H1 (cell line): ENCODE data around the gene KPNA4. TPM values are rescaled to one million over a fixed set of nuclear protein-coding genes. Genes with fewer than 3 reads are reported as not detected.
"Not testable (repeated sequence)": the region's sequence is repeated elsewhere in the genome, so short reads cannot be mapped to it uniquely, and the experiment has no call there.

Experiments used
- CTCF ChIA-PET: fragments of 300-600 bp; sonication (Branson Sonifier 250); formaldehyde crosslinking; loops from one replicate; lab custom pipeline; 2021; ENCODE audit not compliant: partially characterized antibody; lab: Charles Lee
- POLR2A ChIA-PET: fragments of 300-600 bp; sonication (Branson Sonifier 250); formaldehyde crosslinking; loops from one replicate; lab custom pipeline; 2021; ENCODE audit warnings: inconsistent platforms; ENCODE audit not compliant: partially characterized antibody; lab: Charles Lee
- DNase-seq, 2 experiments: peaks; one replicate each; pipeline versions ENCODE4 v3.0.0 to v3.0.0-alpha.2; 2010 to 2022; ENCODE audit warnings: low spot score in 2 of 2, low read depth in 1 of 2, mixed read lengths in 1 of 2
- FAIRE-seq: peaks from 2 replicates; lab custom pipeline; 2011; peaks lifted over from hg19 to GRCh38; lab: Jason Lieb, UNC
- H2AFZ ChIP-seq: 2 replicates; pipeline ENCODE4 v1.8.1; 2012; ENCODE audit warnings: low read length, inconsistent platforms
- H2AK5ac ChIP-seq: 2 replicates; pipeline ENCODE4 v1.6.1; 2013; ENCODE audit warnings: low read depth, low read length
- H2BK120ac ChIP-seq: replicated peaks from 2 replicates; pipeline ENCODE3; 2013; ENCODE audit warnings: low read depth, low read length, inconsistent platforms
- H2BK12ac ChIP-seq: 2 replicates; pipeline ENCODE4 v1.6.1; 2013; ENCODE audit warnings: low read depth, low read length
- H2BK15ac ChIP-seq: 2 replicates; pipeline ENCODE4 v1.6.1; 2013; ENCODE audit warnings: low read length
- H2BK20ac ChIP-seq: 2 replicates; pipeline ENCODE4 v1.6.1; 2013; ENCODE audit warnings: low read length
- H2BK5ac ChIP-seq: 2 replicates; pipeline ENCODE4 v1.6.1; 2013; ENCODE audit warnings: low read depth, low read length
- H3K14ac ChIP-seq: 2 replicates; pipeline ENCODE4 v1.6.1; 2013; ENCODE audit warnings: inconsistent platforms; ENCODE audit not compliant: insufficient read length
- H3K18ac ChIP-seq: 2 replicates; pipeline ENCODE4 v1.6.1; 2013; ENCODE audit warnings: low read length; ENCODE audit errors: extremely low read depth
- H3K23ac ChIP-seq: 2 replicates; pipeline ENCODE4 v1.6.1; 2013; ENCODE audit warnings: inconsistent platforms; ENCODE audit not compliant: insufficient read length
- H3K23me2 ChIP-seq: 2 replicates; pipeline ENCODE4 v1.6.1; 2013; ENCODE audit warnings: low read depth, low read length
- H3K27ac ChIP-seq: 2 replicates; pipeline ENCODE4 v1.6.1; 2011; ENCODE audit warnings: low read depth, low read length, inconsistent platforms
- H3K27me3 ChIP-seq, 4 experiments: replicated peaks in 1 of 4; 1 replicate in 1 of 4; 2 replicates in 3 of 4; pipeline versions ENCODE4 v1.6.1 to v1.8.1; 2011 to 2013; ENCODE audit warnings: low read length in 3 of 4, mild to moderate bottlenecking in 3 of 4, inconsistent platforms in 2 of 4, mixed read lengths in 2 of 4, moderate library complexity in 1 of 4; ENCODE audit not compliant: control insufficient read depth in 3 of 4, insufficient read depth in 3 of 4; ENCODE audit errors: extremely low read depth in 1 of 4
- H3K36me3 ChIP-seq, 4 experiments: 2 replicates each; pipeline versions ENCODE4 v1.6.1 to v1.8.1; 2011 to 2013; ENCODE audit warnings: mild to moderate bottlenecking in 4 of 4, low read length in 3 of 4, moderate library complexity in 2 of 4, control low read depth in 1 of 4, inconsistent platforms in 1 of 4; ENCODE audit not compliant: insufficient read depth in 4 of 4, control insufficient read depth in 2 of 4
- H3K4ac ChIP-seq: replicated peaks from 2 replicates; pipeline ENCODE3; 2013; ENCODE audit warnings: low read length, low read depth, mixed read lengths, inconsistent platforms; ENCODE audit not compliant: insufficient read length
- H3K4me1 ChIP-seq, 4 experiments: replicated peaks in 1 of 4; 1 replicate in 1 of 4; 2 replicates in 3 of 4; pipeline versions ENCODE4 v1.6.1 to v1.8.1; 2011 to 2013; ENCODE audit warnings: low read length in 3 of 4, inconsistent platforms in 2 of 4, mixed read lengths in 1 of 4; ENCODE audit not compliant: insufficient read depth in 4 of 4, control insufficient read depth in 3 of 4
- H3K4me2 ChIP-seq, 2 experiments: 2 replicates each; pipeline versions ENCODE4 v1.6.1 to v1.8.1; 2011 to 2013; ENCODE audit warnings: low read depth in 2 of 2, low read length in 2 of 2, control low read depth in 1 of 2, inconsistent platforms in 1 of 2, mild to moderate bottlenecking in 1 of 2; ENCODE audit not compliant: insufficient read depth in 1 of 2
- H3K4me3 ChIP-seq, 4 experiments: fragments of 200-600, 300-600 bp in 1 of 4; sonication (generic), shearing (Covaris generic), sonication (Bioruptor Twin) in 1 of 4; 2 replicates each; pipeline versions ENCODE4 v1.5.1 to v1.8.1; 2011 to 2016; ENCODE audit warnings: low read length in 4 of 4, low read depth in 3 of 4, control low read depth in 2 of 4, inconsistent platforms in 2 of 4, mild to moderate bottlenecking in 2 of 4, mixed read lengths in 1 of 4, moderate library complexity in 1 of 4; ENCODE audit not compliant: insufficient read depth in 2 of 4; ENCODE audit errors: extremely low read depth in 1 of 4
- H3K56ac ChIP-seq: replicated peaks from 2 replicates; pipeline ENCODE3; 2013; ENCODE audit warnings: low read depth, mild to moderate bottlenecking, mixed read lengths, low read length, inconsistent platforms; ENCODE audit not compliant: insufficient read length
- H3K79me1 ChIP-seq: 2 replicates; pipeline ENCODE4 v1.6.1; 2013; ENCODE audit warnings: low read depth, low read length, control low read depth
- H3K79me2 ChIP-seq, 2 experiments: 2 replicates each; pipeline versions ENCODE4 v1.6.1 to v1.8.1; 2012 to 2013; ENCODE audit warnings: low read length in 2 of 2, mild to moderate bottlenecking in 2 of 2, inconsistent platforms in 1 of 2; ENCODE audit not compliant: insufficient read depth in 2 of 2, control insufficient read depth in 1 of 2
- H3K9ac ChIP-seq, 4 experiments: replicated peaks in 1 of 4; 1 replicate in 1 of 4; 2 replicates in 3 of 4; pipeline versions ENCODE4 v1.6.1 to v1.8.1; 2011 to 2013; ENCODE audit warnings: low read depth in 3 of 4, low read length in 3 of 4, control low read depth in 2 of 4, mild to moderate bottlenecking in 2 of 4, moderate library complexity in 2 of 4, inconsistent platforms in 1 of 4; ENCODE audit errors: extremely low read depth in 1 of 4
- H3K9me3 ChIP-seq, 2 experiments: 2 replicates each; pipeline versions ENCODE4 v1.6.1 to v1.8.1; 2012 to 2013; ENCODE audit warnings: mild to moderate bottlenecking in 2 of 2, moderate library complexity in 2 of 2, control low read depth in 1 of 2, inconsistent platforms in 1 of 2, low read depth in 1 of 2, low read length in 1 of 2, mixed read lengths in 1 of 2; ENCODE audit not compliant: insufficient read depth in 2 of 2
- H4K20me1 ChIP-seq, 2 experiments: replicated peaks in 1 of 2; 2 replicates each; pipeline versions ENCODE3 to v1.8.1; 2011 to 2013; ENCODE audit warnings: inconsistent platforms in 2 of 2, low read length in 2 of 2, mild to moderate bottlenecking in 1 of 2; ENCODE audit not compliant: insufficient read depth in 2 of 2, control insufficient read depth in 1 of 2
- H4K5ac ChIP-seq: 2 replicates; pipeline ENCODE4 v1.6.1; 2013; ENCODE audit warnings: low read length, low read depth, mixed read lengths, inconsistent platforms; ENCODE audit not compliant: insufficient read length
- H4K8ac ChIP-seq: 2 replicates; pipeline ENCODE4 v1.8.0; 2013; ENCODE audit warnings: mild to moderate bottlenecking, moderate library complexity, low read length, inconsistent platforms; ENCODE audit not compliant: insufficient read depth; ENCODE audit errors: extremely low read depth
- H4K91ac ChIP-seq: replicated peaks from 2 replicates; pipeline ENCODE3; 2013; ENCODE audit warnings: low read length, mixed read lengths, inconsistent platforms; ENCODE audit not compliant: insufficient read length
- MAX ChIP-seq: IDR thresholded peaks from 2 replicates; pipeline ENCODE4 v1.6.1; 2012; ENCODE audit warnings: inconsistent platforms
- WGBS, 2 experiments: shearing (Covaris generic) in 1 of 2; methylation state at CpG; one replicate each; pipeline versions ENCODE4 v1.1.6 to v1.1.7; 2013 to 2015; ENCODE audit warnings: low lambda C conversion rate in 2 of 2, mixed read lengths in 2 of 2, inconsistent platforms in 1 of 2, low coverage in 1 of 2, missing lambda C conversion rate in 1 of 2; ENCODE audit not compliant: insufficient replicate concordance in 2 of 2, insufficient coverage in 1 of 2, insufficient read length in 1 of 2; ENCODE audit errors: extremely low coverage in 1 of 2, missing lambda C conversion rate in 1 of 2; 5-methylcytosine and 5-hydroxymethylcytosine counted together
- polyA plus RNA-seq, 7 experiments: library from polyadenylated mRNA; depleted of rRNA in 3 of 7; stranded (reverse) in 5 of 7; unstranded in 2 of 7; fragments of >200 nt in 5 of 7; fragments of 200-250 nt in 2 of 7; gene quantifications; 1 replicate in 5 of 7; 2 replicates in 1 of 7; 4 replicates in 1 of 7; pipeline versions ENCODE4 v1.2.1 to v1.2.3, GENCODE V29; 2011 to 2013; ENCODE audit warnings: missing spikeins in 2 of 7, mixed read lengths in 2 of 7
- total RNA-seq: library from RNA; stranded (reverse); fragmentation: NEBNext Ultra II Directional; extraction: Animal tissue kit (Norgen Biotek cat#: 25700); gene quantifications from 2 replicates; pipeline ENCODE4 v1.2.1, GENCODE V29; 2021

The KPNA4 gene
- total and polyA plus RNA-seq, 2 of the 8 experiments (the other 6 are each of a cell fraction or from before 2014, with no cell fraction given), result 13.2 to 81.9 TPM

- not testable (repeated sequence) for H3K14ac ChIP-seq, H3K4me2 ChIP-seq, H3K9ac ChIP-seq, H2BK120ac ChIP-seq, H3K18ac ChIP-seq, H2AK5ac ChIP-seq, H3K4me1 ChIP-seq, H2AFZ ChIP-seq, H4K5ac ChIP-seq, H3K56ac ChIP-seq, H2BK12ac ChIP-seq, H3K9me3 ChIP-seq, H2BK20ac ChIP-seq, FAIRE-seq, H3K27me3 ChIP-seq, H3K23ac ChIP-seq, H3K4me3 ChIP-seq, H2BK5ac ChIP-seq, H4K20me1 ChIP-seq, H3K27ac ChIP-seq, DNase-seq, H3K4ac ChIP-seq, H4K8ac ChIP-seq, H3K79me1 ChIP-seq, H2BK15ac ChIP-seq, H3K23me2 ChIP-seq, H4K91ac ChIP-seq
- CTCF ChIA-PET, result interaction anchor here (0.8 to 3.2 kb wide), 4 partner anchors 12 to 55 kb away, joined by 3 to 13 read pairs (median 4); no protein-coding TSS in a partner anchor
- POLR2A ChIA-PET, result interaction anchor here (0.7 to 4.1 kb wide), 5 partner anchors 8 to 112 kb away, joined by 3 to 26 read pairs (median 9); partner anchors contain the start of genes KPNA4 and SMC4
- Histone ChIP-seq H3K36me3 (peaks cover 0 to 12% (median 0%) of the 10 kb centered on the region in 4 experiments; a peak in 1 of 8 replicates), H3K79me2 (peaks cover 11 to 19% of the 10 kb centered on the region in 2 experiments; a peak in 3 of 4 replicates)
- TF ChIP-seq MAX, result peak; percentile 43; the same call in 1 of the 2 replicates
- WGBS, 2 experiments, result 93% methylated on average over 16 of the region's 19 CpGs; no CpG with 5 or more reads in 1 of the 2 experiments
These were observed 113.1 kb downstream of the KPNA4 start for GRCh38 chr3:160452251-160452650.
